ENCODE measurements around the gene FNDC3B.

GRCh38 chr3:172245241-172245640, 205.9 kb downstream of the FNDC3B start:
- no peak for TF ChIP-seq BHLHE40 (IDR thresholded peaks at IDR 0.05; ENCODE audit: low read depth, low read length)
- TF ChIP-seq CTCF (IDR thresholded peaks at IDR 0.05), result no peak
- no peak for TF ChIP-seq EP300 (IDR thresholded peaks at IDR 0.05)
- no peak for TF ChIP-seq MAX (IDR thresholded peaks at IDR 0.05)
- no peak for TF ChIP-seq POLR2A (IDR thresholded peaks at IDR 0.05; ENCODE audit: low read length)
- no peak for TF ChIP-seq BCL3 (IDR thresholded peaks at IDR 0.05)
- TF ChIP-seq REST (IDR thresholded peaks at IDR 0.05), result no peak

All from A549 (cell line).